ENCODE measurements around the gene MBD3L5. TPM values are rescaled to one million over a fixed set of nuclear protein-coding genes. Genes with fewer than 3 reads are reported as not detected.
"Not testable (repeated sequence)": the region's sequence is repeated elsewhere in the genome, so short reads cannot be mapped to it uniquely, and the experiment has no call there.

The MBD3L5 gene
- not detected in 2 replicates for polyA plus RNA-seq (2013)

DNA sequence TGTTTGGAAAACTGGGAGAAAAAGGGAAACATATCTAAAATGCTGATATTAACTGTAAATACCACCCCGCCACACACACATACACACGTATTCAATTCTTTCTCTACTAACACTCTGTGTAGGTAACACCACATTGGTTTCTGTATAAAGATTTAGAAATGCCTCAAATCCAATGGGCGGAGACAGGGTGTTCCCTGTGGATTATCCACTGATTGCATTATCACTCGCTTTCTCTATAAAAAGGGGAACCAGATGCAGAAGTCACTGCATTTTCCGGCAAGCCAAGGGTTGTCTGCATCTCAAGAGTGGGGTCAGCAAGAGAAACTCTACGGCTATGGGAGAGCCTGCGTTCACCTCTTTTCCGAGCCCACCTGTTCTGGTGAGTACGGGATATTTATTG is at the start of gene MBD3L5:
Gene MBD3L5 (plus strand): TSS at position 301 of the 400 bp plus-strand sequence. CDS start 34 bp downstream, at position 335.
- H2BK5ac ChIP-seq (ENCODE audit: low read depth, low read length, poor library complexity); H3K79me2 ChIP-seq (ENCODE audit: control insufficient read depth, insufficient read depth, low read length, poor library complexity); H4K12ac ChIP-seq (ENCODE audit: low read depth, low read length); H4K8ac ChIP-seq (ENCODE audit: low read depth, low read length); H3K18ac ChIP-seq (ENCODE audit: low read length); H2BK120ac ChIP-seq (ENCODE audit: insufficient read depth, low read length, poor library complexity); H3K4me3 ChIP-seq (ENCODE audit: low read depth, low read length); H3K14ac ChIP-seq (ENCODE audit: low read length); H2AFZ ChIP-seq (ENCODE audit: insufficient read depth, low read length, poor library complexity); H3K4ac ChIP-seq (ENCODE audit: low read depth, low read length); H3K9me3 ChIP-seq (ENCODE audit: insufficient read depth, low read depth, low read length); H3K9ac ChIP-seq (ENCODE audit: low read length); H3K23ac ChIP-seq (ENCODE audit: low read length); H3K27ac ChIP-seq (ENCODE audit: low read depth, low read length); H3K36me3 ChIP-seq (ENCODE audit: control insufficient read depth in 1 of 2, insufficient read depth in 2 of 2, low read length in 2 of 2); H2BK12ac ChIP-seq (ENCODE audit: low read length); H4K91ac ChIP-seq (ENCODE audit: low read depth, low read length); H3K79me1 ChIP-seq (ENCODE audit: low read length); H3K4me2 ChIP-seq (ENCODE audit: low read length); H3K27me3 ChIP-seq (ENCODE audit: insufficient read depth, low read length); H2AK5ac ChIP-seq (ENCODE audit: low read length); DNase-seq; H3K4me1 ChIP-seq (ENCODE audit: control insufficient read depth in 1 of 2, insufficient read depth in 2 of 2, low read length in 2 of 2): not testable (repeated sequence)
- no CpG with 5 or more reads among the region's 9 CpGs for WGBS (ENCODE audit: extremely low coverage, insufficient coverage, insufficient read length)

DNA sequence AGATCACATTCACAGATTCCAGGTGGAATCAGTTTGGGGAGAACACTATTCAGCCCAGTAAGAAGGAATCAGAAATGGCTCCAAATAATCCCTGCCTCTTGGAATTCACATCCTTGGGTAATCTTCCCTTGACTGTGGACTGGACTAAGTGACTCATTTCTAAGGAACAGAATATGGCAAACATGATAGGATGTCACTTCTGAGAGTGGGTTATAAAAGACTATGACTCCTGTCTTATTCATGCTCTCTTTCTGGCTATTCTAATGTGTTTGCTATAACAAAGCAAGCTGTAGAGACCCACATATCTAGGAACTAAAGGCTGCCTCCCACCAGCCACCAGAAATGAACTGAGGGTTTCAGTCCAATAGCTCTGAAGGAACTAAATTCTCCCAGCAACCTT is 46.9 kb upstream of the MBD3L5 start:
- H3K18ac ChIP-seq (ENCODE audit: low read length) = no peak overlapping the region
- H3K9ac ChIP-seq (ENCODE audit: low read length) = no peak overlapping the region
- H3K23ac ChIP-seq (ENCODE audit: low read length) = no peak overlapping the region
- H3K36me3 ChIP-seq (ENCODE audit: control insufficient read depth in 1 of 2, insufficient read depth in 2 of 2, low read length in 2 of 2) = no peaks in the 10 kb centered on the region
- H3K4me3 ChIP-seq (ENCODE audit: low read depth, low read length) = no peak overlapping the region
- H2BK120ac ChIP-seq (ENCODE audit: insufficient read depth, low read length, poor library complexity) = no peak overlapping the region
- no peak overlapping the region for H4K91ac ChIP-seq (ENCODE audit: low read depth, low read length)
- no peaks in the 10 kb centered on the region for H3K79me2 ChIP-seq (ENCODE audit: control insufficient read depth, insufficient read depth, low read length, poor library complexity)
- no peak overlapping the region for H4K12ac ChIP-seq (ENCODE audit: low read depth, low read length)
- H4K8ac ChIP-seq (ENCODE audit: low read depth, low read length) = no peak overlapping the region
- no peaks in the 10 kb centered on the region for H3K27me3 ChIP-seq (ENCODE audit: insufficient read depth, low read length)
- H3K14ac ChIP-seq (ENCODE audit: low read length) = no peak overlapping the region
- no peak overlapping the region for H3K4ac ChIP-seq (ENCODE audit: low read depth, low read length)
- no peak for DNase-seq
- H3K79me1 ChIP-seq (ENCODE audit: low read length) = no peaks in the 10 kb centered on the region
- H2AK5ac ChIP-seq (ENCODE audit: low read length) = no peak overlapping the region
- H3K4me1 ChIP-seq (ENCODE audit: control insufficient read depth in 1 of 2, insufficient read depth in 2 of 2, low read length in 2 of 2) = no peaks in the 10 kb centered on the region
- H3K9me3 ChIP-seq (ENCODE audit: insufficient read depth, low read depth, low read length) = peaks cover 12% of the 10 kb centered on the region
- no peak overlapping the region for H2BK5ac ChIP-seq (ENCODE audit: low read depth, low read length, poor library complexity)
- H2AFZ ChIP-seq (ENCODE audit: insufficient read depth, low read length, poor library complexity) = no peak overlapping the region
- H3K27ac ChIP-seq (ENCODE audit: low read depth, low read length) = no peak overlapping the region
- no peak overlapping the region for H2BK12ac ChIP-seq (ENCODE audit: low read length)
- H3K4me2 ChIP-seq (ENCODE audit: low read length) = no peak overlapping the region

DNA sequence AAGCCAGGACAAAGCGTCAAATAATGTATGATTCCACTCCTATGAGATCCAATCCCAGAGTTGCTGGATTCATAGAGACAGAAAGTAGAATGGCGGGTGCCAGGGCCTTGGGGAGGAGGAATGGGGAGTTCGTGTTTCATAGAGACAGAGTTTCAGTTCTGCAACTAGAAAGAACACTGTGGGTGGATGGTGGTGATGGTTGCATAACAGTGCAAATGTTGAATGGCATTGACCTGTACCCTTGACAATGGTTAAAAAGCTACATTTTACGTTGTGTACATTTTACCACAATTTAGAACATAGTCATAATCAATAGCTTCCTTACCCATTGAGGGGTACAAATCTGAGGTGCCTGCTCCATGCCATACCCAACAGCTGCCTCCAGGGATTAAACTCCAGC is 42.5 kb upstream of the MBD3L5 start:
- H3K18ac ChIP-seq (ENCODE audit: low read length) = no peak overlapping the region
- H2AFZ ChIP-seq (ENCODE audit: insufficient read depth, low read length, poor library complexity) = no peak overlapping the region
- H3K36me3 ChIP-seq (ENCODE audit: control insufficient read depth in 1 of 2, insufficient read depth in 2 of 2, low read length in 2 of 2) = no peaks in the 10 kb centered on the region
- no peaks in the 10 kb centered on the region for H3K79me2 ChIP-seq (ENCODE audit: control insufficient read depth, insufficient read depth, low read length, poor library complexity)
- H3K27ac ChIP-seq (ENCODE audit: low read depth, low read length) = no peak overlapping the region
- H4K8ac ChIP-seq (ENCODE audit: low read depth, low read length) = no peak overlapping the region
- H2BK5ac ChIP-seq (ENCODE audit: low read depth, low read length, poor library complexity) = no peak overlapping the region
- WGBS (ENCODE audit: extremely low coverage, insufficient coverage, insufficient read length) = no CpG with 5 or more reads among the region's 4 CpGs
- H3K4ac ChIP-seq (ENCODE audit: low read depth, low read length) = no peak overlapping the region
- no peak overlapping the region for H3K4me2 ChIP-seq (ENCODE audit: low read length)
- H4K12ac ChIP-seq (ENCODE audit: low read depth, low read length) = no peak overlapping the region
- H4K91ac ChIP-seq (ENCODE audit: low read depth, low read length) = no peak overlapping the region
- no peaks in the 10 kb centered on the region for H3K4me1 ChIP-seq (ENCODE audit: control insufficient read depth in 1 of 2, insufficient read depth in 2 of 2, low read length in 2 of 2)
- H3K23ac ChIP-seq (ENCODE audit: low read length) = no peak overlapping the region
- no peak overlapping the region for H2AK5ac ChIP-seq (ENCODE audit: low read length)
- H3K79me1 ChIP-seq (ENCODE audit: low read length) = no peaks in the 10 kb centered on the region
- no peak overlapping the region for H2BK12ac ChIP-seq (ENCODE audit: low read length)
- H3K14ac ChIP-seq (ENCODE audit: low read length) = no peak overlapping the region
- H3K27me3 ChIP-seq (ENCODE audit: insufficient read depth, low read length) = no peaks in the 10 kb centered on the region
- no peak overlapping the region for H3K4me3 ChIP-seq (ENCODE audit: low read depth, low read length)
- DNase-seq = no peak
- H2BK120ac ChIP-seq (ENCODE audit: insufficient read depth, low read length, poor library complexity) = no peak overlapping the region
- H3K9ac ChIP-seq (ENCODE audit: low read length) = no peak overlapping the region
- H3K9me3 ChIP-seq (ENCODE audit: insufficient read depth, low read depth, low read length) = peaks cover 20% of the 10 kb centered on the region

GRCh38 chr19:6988257-6988656 is 42.1 kb upstream of the MBD3L5 start:
- H2AFZ ChIP-seq (ENCODE audit: insufficient read depth, low read length, poor library complexity) = no peak overlapping the region

More at GRCh38 chr19:6988257-6988656, 42.1 kb upstream of the MBD3L5 start:
- Histone ChIP-seq H4K12ac (ENCODE audit: low read depth, low read length) (no peak overlapping the region), H3K18ac (ENCODE audit: low read length) (no peak overlapping the region), H3K79me1 (ENCODE audit: low read length) (no peaks in the 10 kb centered on the region), H3K9ac (ENCODE audit: low read length) (no peak overlapping the region), H3K23ac (ENCODE audit: low read length) (no peak overlapping the region), H2BK12ac (ENCODE audit: low read length) (no peak overlapping the region), H3K27me3 (ENCODE audit: insufficient read depth, low read length) (no peaks in the 10 kb centered on the region), H3K27ac (ENCODE audit: low read depth, low read length) (no peak overlapping the region), H2AK5ac (ENCODE audit: low read length) (no peak overlapping the region), H3K4me2 (ENCODE audit: low read length) (no peak overlapping the region), H2BK120ac (ENCODE audit: insufficient read depth, low read length, poor library complexity) (no peak overlapping the region), H3K9me3 (ENCODE audit: insufficient read depth, low read depth, low read length) (peaks cover 20% of the 10 kb centered on the region), H3K79me2 (ENCODE audit: control insufficient read depth, insufficient read depth, low read length, poor library complexity) (no peaks in the 10 kb centered on the region), H3K4me3 (ENCODE audit: low read depth, low read length) (no peak overlapping the region), H4K8ac (ENCODE audit: low read depth, low read length) (no peak overlapping the region), H3K4me1 (ENCODE audit: control insufficient read depth in 1 of 2, insufficient read depth in 2 of 2, low read length in 2 of 2) (no peaks in the 10 kb centered on the region), H3K14ac (ENCODE audit: low read length) (no peak overlapping the region), H3K36me3 (ENCODE audit: control insufficient read depth in 1 of 2, insufficient read depth in 2 of 2, low read length in 2 of 2) (no peaks in the 10 kb centered on the region), H4K91ac (ENCODE audit: low read depth, low read length) (no peak overlapping the region), H3K4ac (ENCODE audit: low read depth, low read length) (no peak overlapping the region), H2BK5ac (ENCODE audit: low read depth, low read length, poor library complexity) (no peak overlapping the region)
- DNase-seq = no peak
- no CpG with 5 or more reads among the region's 3 CpGs for whole genome bisulfite sequencing (ENCODE audit: extremely low coverage, insufficient coverage, insufficient read length)

All from trophoblast cell (in vitro differentiated cells and primary cell).